HG03045 (cell line): Measurements from ENCODE around the gene MBNL2.

ENCODE experiments used
- ATAC-seq: cut with Tn5 transposase; IDR thresholded peaks from one replicate; pipeline ENCODE4 v1.9.1; 2021; ENCODE audit warnings: mild to moderate bottlenecking, moderate library complexity; ENCODE audit not compliant: unreplicated experiment

Gene MBNL2

DNA sequence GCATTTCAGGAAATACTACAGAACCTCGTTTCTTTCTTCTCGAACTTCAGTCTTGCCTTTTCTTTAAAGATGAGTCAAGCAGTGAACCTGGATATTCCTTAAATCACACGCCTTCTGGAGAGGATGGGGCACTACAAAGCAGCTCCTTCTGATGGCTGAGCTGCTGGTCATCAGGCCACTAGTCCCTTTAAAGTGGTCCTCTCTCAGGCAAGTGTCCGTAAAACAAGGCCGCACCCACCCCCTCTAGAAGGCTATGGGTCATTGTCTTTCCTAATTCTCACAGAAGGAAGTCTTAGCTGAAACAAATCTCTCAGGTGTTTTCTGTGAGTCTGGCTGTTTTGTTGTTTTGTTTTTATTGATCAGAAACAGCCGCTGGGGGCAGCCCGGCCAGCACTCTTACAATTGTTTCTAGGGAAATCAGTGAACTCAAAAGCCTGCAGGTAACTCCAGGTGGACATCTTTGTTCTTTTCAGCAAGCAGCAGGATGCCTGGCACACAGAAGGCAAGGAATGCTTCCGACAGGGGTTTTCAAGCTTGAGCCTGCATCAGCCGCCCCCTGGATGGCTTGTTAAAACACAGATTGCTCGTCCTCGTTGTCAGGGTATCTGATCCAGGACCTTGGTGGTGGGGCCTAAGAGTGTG lies 45.4 kb downstream of the MBNL2 start:
- ATAC-seq: no peak

DNA sequence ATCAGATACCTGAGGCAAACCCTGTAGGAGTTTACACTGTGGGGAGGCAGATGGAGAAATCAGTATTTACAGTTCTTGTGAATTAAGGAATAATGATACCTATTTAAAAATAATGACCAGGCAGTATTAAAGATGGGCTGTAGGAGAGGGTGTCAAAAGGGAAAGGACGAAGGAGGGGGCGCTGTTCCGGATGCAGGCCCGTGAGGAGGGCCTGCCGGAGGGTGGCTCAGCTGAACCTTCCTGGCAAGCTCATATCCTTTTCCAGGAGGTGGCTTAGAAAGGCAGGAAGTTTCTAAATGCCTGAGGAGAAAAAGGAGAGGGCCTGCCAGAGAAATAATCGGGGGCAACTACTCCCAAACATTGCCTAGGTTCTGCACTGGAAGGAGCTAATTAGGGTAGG lies 46.6 kb downstream of the MBNL2 start:
- ATAC-seq: no peak

DNA sequence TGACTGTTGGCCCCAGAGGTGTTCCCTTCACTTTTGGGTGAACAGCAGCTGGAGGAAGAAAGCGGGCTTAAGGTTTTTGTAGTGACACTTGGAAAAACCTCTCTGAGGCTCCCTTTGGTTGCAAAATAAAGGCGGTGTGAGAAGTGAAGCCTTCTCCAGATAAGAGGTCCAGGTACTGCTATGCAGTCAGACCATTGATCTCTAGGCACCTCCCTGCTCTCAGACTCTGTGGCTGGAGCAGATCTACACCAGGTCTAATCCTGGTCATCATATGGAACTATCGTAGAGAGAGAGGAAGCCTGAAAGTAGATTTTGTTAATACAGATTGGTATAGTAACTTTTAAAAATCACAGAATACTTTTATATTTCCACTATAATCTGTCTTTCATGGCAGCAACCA lies 47.5 kb downstream of the MBNL2 start:
- ATAC-seq: no peak

DNA sequence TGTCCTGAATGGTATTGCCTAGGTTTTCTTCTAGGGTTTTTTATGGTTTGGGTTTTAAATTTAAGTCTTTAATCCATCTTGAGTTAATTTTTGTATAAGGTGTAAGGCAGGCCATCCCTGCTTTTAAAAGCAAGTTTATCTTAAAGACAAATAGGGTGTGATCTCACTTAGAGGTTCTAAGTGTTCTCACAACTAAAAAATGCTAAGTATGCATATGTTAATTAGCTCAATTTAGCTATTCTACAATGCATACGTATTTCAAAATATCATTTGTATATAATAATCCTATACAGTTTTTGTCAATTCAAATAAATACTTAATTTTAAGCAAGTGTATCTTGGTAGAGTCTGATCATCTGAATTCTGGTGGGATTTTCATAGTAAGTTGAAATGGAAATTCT lies 50.4 kb downstream of the MBNL2 start:
- ATAC-seq: no peak

DNA sequence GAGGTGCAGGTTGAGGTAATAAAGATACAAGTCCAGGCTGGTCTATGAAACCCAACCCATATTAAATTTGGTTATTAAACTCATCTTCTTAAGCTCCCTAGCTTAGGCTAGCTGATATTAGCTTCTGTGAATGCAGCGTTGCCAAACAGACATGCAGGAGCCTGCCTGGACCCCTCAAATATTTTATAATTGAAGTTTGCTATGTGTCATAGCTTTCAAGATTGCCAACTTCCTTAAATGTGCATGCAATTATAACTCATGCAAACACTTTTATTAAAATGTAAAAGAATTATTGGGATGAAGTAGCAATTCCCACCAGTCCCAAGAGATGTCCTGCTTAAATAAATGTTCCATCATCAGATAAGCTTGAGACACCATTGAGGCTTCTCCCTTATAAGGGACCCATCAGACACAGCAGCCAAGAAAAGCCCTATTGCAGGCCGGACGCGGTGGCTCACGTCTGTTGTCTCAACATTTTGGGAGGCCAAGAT lies 51.3 kb downstream of the MBNL2 start:
- no peak for ATAC-seq

DNA sequence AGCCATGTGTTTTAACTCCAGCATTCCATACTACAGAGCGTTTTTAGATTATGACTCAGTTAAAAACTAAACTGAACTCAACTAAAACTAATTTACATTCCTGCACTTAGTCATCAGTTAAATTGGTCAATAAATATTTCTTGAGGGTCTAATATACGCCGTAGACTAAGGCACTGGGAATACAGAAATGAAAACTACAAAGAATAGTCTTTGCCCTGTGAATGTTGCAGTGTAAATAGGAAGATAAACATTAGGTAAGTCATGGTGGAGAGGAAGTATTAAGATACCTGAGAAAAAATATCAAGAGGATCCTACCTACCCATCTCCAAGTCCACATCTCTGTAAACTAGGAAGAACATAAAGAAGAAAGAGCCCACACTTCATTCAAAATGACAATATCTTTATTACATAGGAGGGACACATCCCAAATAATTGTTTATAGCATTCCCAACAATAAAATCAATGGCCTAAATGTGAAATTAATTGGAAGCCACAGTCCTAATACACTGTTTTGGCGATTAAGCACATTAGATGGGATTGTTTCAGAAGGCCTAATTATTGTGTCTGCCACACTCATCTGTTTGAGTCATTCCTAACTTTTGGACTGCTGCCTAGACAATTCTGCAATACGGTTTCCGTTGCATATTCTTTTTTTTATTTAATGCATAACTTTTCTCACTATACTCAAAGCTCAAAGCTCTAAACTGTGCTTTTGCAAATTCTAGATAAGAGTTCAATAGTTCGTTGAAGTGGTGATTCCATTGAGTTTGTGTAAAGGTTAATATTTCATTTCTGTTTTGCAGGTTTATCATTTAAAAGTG lies 52.9 kb downstream of the MBNL2 start:
- no peak for ATAC-seq

DNA sequence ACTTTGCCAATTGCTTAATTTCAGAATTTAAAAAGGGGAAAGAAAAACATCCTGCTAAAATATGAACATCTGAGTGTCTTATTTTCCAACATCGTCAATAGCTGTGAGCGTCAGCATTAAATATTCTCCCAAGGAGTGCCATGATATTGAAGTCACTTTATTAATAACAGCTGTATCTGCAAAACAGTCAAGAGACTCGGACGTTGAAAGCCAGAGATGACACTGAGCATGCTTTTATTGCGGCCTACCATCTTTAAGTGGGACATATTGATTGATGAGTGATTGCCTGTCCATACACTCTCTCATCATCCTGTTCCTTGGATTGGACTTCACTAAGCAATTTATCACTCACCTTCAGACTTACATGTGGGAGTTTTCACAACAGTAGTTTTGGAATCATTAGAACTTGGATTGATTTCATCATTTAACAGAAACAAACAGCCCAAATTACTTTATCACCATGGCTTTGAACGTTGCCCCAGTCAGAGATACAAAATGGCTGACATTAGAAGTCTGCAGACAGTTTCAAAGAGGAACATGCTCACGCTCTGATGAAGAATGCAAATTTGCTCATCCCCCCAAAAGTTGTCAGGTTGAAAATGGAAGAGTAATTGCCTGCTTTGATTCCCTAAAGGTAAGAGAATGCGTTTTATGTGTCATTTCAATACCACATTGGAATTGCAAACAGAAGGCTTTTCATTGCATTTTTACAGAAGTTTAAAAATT lies 53.8 kb downstream of the MBNL2 start:
- ATAC-seq: no peak

DNA sequence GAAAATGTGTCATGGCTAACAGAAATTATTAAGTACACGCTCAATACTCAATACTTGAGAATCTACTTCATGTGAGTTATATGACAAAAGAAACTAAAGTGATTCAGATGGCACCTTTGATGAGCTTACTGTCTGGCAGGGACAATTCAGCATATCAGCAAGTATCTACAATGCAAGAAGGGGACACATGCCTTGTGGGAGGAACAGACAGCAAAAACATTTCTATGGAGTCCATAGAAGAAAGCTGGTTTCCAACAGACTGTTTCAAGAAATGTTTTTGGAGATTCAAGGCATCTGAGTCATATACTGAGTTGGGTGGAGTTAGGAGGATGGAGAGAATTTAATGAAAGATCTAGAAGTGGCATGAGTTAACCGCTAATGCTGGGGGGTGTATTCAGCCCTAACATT lies 54.7 kb downstream of the MBNL2 start:
- no peak for ATAC-seq

DNA sequence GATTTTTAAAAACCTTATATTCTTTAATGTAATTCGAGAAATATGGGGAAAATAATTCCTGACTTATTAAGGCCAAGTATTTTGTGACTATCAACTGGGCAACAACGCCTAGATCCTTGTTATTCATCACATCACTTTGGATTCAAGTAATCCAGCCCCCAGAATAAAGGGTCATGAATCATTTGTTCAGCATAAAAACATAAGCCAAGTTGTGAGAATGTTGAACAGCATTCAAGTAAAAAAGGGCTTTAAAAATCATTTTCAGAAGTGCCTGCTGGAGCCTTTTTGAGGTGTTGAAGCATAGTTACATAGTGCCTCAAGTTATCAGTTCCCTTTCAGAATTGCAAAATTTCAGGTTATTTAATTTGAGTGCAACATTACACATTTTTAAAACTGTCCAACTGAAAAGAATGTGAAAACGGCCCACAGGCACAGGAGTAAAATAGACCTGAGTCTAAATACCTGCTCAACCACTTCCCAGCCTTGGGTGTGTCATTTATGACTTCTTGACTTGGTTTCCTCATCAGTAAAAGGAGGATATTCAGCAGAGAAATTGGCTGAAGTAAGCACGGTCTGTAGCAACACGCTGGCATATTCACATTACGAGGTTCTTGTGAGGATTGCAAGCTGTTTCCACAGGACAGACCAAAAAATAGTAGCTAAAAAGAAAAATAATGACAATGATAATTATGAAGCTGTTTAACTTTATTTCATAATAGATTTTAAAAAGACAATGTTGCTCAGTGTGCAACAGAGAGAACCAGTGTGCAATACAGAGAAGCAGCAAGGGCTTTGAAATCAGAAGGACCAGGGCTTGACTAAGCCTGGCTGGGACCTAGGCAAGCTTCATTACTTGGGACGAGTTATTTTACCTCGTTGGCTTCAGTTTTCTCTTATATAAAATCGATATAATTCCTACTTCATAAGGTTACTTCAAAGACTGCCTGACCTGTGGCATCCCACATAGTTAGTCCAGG lies 56.6 kb downstream of the MBNL2 start:
- no peak for ATAC-seq

DNA sequence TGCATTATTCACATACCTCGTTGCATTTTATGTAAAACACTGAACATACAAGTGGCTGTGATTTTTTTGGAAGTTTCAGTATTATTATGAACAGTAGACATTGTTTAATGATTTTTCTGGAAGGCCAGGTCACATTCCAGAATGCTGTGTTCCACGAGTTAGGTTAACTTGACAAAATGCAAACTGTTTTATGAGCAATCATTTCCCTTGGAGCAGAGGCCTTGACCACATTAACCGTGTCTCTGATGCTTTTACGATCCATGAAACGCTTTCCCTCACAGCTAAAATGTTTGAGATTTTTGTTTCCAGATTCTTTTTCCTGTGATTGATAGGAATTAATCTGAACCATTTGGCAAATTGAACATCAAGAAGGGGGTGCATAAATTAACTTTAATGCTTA lies 57.8 kb downstream of the MBNL2 start:
- ATAC-seq: no peak

DNA sequence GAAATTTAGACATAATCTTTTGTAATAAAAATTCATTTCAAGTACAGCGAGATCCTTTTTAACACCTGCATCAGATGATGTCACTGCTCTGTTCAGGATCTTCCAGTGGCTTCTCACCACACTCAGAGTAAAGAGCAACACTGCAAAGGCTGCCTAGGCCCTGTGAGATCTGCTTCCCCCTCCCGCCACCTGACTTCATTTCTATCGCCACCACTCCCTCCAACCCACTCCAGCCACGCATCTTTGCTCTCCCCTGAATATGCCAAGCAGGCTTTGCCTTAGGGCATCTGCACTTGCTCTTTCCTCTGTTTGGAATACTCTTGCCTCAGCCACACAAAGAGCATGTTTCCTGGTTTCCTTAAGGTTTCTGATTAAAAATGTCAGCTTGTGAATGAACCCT lies 58.3 kb downstream of the MBNL2 start:
- no peak for ATAC-seq

DNA sequence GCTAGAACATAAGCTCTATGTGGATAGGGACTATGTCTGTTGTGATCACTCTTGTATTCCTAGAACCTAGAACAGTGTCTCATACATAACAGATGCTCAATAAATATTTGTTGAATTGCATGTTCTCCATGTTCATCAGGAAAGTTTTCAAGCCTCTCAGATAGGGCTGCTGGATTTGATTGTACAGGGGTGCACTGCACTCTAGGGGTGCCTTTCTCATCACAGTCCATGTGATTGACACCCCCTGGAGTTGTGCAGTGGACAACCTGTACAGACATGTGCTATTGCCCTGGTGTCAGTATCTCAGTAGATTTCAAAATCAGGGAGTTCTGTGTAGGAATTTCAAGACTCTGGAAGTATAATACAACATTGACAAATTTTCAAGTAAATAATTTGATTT lies 58.9 kb downstream of the MBNL2 start:
- no peak for ATAC-seq

DNA sequence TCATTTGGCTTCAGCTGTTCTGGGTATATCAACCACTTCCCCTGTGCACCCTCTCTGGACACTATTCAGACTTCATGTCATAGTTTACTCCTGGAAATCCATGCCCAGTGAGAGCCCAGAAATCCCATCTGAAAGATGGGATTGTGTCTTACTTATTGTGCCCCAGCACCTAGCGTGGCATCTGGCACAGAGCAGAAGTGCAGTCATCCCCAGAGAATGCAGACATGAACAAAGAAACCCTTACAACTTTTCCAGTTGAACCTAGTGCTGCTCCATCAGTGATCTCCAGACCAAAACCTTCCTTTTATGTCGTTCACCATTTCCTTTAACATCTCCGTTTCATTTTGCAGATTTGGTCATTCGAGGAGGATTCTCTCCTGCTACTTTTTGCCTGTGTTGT lies 60.6 kb downstream of the MBNL2 start:
- ATAC-seq: no peak

DNA sequence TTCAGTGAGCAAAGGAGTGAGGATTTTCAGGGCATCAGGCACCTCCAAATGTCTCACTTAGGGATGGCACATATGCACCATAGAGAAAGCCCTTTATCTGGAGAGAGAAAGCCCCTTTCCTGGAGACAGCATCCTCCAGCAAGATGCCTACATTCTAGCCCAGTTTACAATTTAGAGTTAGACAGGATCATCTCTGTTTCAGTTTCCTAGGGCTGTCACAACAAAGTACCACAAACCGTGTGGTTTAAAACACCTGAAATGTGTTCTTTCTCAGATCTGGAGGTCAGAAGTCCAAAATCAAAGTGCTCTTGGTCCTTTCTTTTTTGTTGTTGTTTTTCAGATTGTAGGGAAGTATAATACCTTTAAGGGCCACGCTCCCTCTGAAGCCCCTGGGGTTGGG lies 61.8 kb downstream of the MBNL2 start:
- no peak for ATAC-seq

DNA sequence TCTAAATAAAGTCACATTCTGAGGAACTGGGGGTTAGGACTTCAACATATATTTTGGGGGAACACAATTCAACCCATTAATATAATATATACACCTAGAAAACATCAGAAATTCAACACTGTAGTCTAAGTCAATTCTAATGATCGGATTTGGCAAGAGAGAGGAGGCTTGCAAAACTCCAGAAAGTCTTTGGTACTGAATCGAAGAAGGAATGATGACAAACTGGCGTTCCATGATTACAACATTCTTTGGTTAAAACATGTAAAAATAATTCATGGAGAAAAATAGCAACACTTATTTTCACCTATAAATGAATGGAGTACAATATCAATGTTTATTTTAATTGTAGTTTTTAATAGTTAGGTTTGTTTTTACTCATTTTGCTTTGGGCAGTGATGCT lies 62.4 kb downstream of the MBNL2 start:
- ATAC-seq: no peak

DNA sequence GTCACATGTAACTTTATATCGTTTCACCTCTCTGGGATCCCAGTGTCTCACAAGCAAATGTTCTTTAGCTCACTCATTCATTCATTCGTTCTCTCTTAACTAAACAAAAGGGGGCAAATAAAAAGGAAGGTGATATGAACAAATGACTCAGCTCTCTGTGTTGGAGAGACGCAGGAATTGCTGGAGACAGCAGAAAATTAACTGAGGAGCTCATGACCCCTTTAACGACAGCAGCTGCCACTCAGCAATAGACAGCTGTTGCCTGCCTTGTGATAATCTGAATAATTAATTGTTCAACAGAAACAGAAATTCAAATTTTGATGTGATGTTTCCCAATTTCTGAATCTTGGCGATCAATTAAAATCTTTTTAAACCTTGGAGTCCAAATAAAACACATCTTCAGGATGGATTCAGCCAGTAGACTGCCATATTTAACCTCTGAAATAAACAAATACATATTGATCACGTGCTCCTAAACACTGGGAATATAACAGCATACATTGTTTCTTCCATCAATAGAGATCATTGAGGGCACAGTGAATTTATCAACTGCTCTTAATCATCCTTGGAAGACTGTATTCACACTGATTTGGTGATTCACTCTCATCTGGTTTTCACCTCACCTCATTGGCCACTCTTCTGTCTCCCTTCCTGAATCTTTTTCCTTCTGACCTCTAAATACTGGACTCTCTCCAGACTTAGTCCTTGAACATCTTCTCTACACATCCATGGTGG lies 63.3 kb downstream of the MBNL2 start:
- ATAC-seq: no peak

DNA sequence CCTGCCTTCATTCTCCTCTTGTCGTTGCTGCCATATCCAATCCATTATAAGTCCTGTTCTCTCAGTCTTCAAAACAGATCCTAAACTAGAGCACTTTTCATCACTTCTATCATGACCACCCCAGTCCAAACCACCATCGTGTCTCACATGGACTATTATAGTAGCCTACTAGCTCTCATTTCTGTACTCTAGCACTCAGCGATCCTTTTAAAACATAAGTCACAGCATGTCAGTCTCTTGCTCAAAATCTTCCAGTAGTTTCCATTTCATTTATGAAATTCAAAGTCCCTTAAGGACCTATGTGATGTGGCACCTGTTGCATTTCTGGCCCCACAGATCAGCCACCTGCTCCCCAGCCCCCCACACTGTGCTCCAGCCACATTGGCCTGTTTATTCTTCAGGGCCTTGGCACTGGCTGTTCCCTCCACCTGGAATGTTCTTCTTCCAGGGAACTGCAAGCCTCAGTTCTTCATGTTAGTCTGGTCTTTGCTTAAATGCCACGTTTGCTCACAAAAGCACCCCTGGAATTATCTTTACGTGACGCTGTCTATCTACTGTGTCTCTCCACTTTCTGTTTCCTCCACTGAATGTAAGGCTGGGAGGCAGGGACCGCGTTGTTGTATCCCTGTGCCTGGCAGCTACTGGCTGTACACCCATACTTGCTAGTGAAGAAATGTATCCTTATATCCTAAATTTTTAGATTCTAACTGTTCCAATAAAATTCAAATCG lies 64.3 kb downstream of the MBNL2 start:
- ATAC-seq: no peak

DNA sequence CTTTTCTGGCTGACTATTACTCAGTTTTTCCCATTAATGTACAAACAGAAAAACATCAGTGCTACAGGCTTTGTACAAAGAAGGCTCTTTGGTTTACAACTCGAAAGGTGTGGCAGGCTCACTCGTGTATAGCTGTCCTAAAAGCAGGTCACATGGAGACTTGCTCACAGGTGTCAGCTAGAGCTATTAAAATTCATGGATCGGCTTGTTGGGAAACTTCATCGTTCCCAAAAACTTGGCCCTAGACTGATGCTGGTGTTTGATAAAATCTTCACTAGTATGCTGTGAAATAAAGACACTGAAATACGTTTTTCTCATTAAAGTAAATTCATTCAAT lies 64.9 kb downstream of the MBNL2 start:
- no peak for ATAC-seq

DNA sequence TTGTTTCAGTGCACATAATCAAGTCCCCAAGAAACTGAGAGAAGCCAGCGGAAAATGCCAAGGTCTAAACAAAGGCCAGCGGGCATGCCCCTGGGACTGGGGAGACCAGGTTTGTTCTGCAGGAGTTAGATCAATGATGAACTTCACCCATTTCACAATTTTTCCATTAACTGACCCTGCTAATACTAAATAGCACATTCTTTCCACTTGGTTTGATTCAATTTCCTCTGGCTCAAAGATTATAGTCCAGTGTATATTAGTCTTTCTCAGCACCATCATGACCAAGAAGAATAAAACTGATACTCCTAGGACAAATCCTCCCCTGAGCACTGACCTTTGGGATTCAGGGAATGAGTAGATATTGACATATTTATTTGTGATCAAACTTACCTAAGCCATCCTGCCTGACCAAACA lies 66.4 kb downstream of the MBNL2 start:
- ATAC-seq: no peak
